ENCODE results near the gene ATOH7.
"Not testable (repeated sequence)": the region's sequence is repeated elsewhere in the genome, so short reads cannot be mapped to it uniquely, and the experiment has no call there.

The ATOH7 gene

GRCh38 chr10:68231817-68232251 is at the start of gene ATOH7:
ATOH7 (minus strand) TSS chr10:68232113; CDS start chr10:68231677, 436 bp downstream.
- H3K27ac ChIP-seq (ENCODE audit: low read depth, low read length) = peak within 1 kb of the TSS; percentile 14
- H3K4me3 ChIP-seq (ENCODE audit: low read depth, low read length) = peak within 1 kb of the TSS; percentile 90
- no peaks in the 10 kb centered on the region for H3K9me3 ChIP-seq (ENCODE audit: control insufficient read depth, insufficient read depth, low read length)
- H3K36me3 ChIP-seq (ENCODE audit: control insufficient read depth, insufficient read depth, low read length) = no peaks in the 10 kb centered on the region
- H3K4me1 ChIP-seq (ENCODE audit: control insufficient read depth, insufficient read depth, low read length) = peaks cover 9% of the 10 kb centered on the region
- H3K27me3 ChIP-seq (ENCODE audit: control insufficient read depth, insufficient read depth, low read length) = peaks cover 35% of the 10 kb centered on the region
- H3K9ac ChIP-seq (ENCODE audit: low read depth, low read length) = peak within 1 kb of the TSS; percentile 91

GRCh38 chr10:68280758-68281157 is 48.8 kb upstream of the ATOH7 start:
- Histone ChIP-seq H3K9me3 (ENCODE audit: control insufficient read depth, insufficient read depth, low read length) (peaks cover 11% of the 10 kb centered on the region), H3K4me3 (ENCODE audit: low read depth, low read length) (no peak overlapping the region), H3K9ac (ENCODE audit: low read depth, low read length) (no peak overlapping the region), H3K27ac (ENCODE audit: low read depth, low read length) (no peak overlapping the region), H3K4me1 (ENCODE audit: control insufficient read depth, insufficient read depth, low read length) (no peaks in the 10 kb centered on the region), H3K36me3 (ENCODE audit: control insufficient read depth, insufficient read depth, low read length) (no peaks in the 10 kb centered on the region), H3K27me3 (ENCODE audit: control insufficient read depth, insufficient read depth, low read length) (no peaks in the 10 kb centered on the region)

- H3K36me3 ChIP-seq (ENCODE audit: control insufficient read depth, insufficient read depth, low read length); H3K4me3 ChIP-seq (ENCODE audit: low read depth, low read length); H3K4me1 ChIP-seq (ENCODE audit: control insufficient read depth, insufficient read depth, low read length); H3K27ac ChIP-seq (ENCODE audit: low read depth, low read length); H3K27me3 ChIP-seq (ENCODE audit: control insufficient read depth, insufficient read depth, low read length); H3K9ac ChIP-seq (ENCODE audit: low read depth, low read length): not testable (repeated sequence)
- peaks cover 11% of the 10 kb centered on the region for H3K9me3 ChIP-seq (ENCODE audit: control insufficient read depth, insufficient read depth, low read length)
These were observed 47.2 kb upstream of the ATOH7 start for GRCh38 chr10:68278906-68279753.

GRCh38 chr10:68277814-68278213 is 45.9 kb upstream of the ATOH7 start:
- not testable (repeated sequence) for H3K9ac ChIP-seq (ENCODE audit: low read depth, low read length); H3K4me3 ChIP-seq (ENCODE audit: low read depth, low read length); H3K27me3 ChIP-seq (ENCODE audit: control insufficient read depth, insufficient read depth, low read length); H3K4me1 ChIP-seq (ENCODE audit: control insufficient read depth, insufficient read depth, low read length); H3K27ac ChIP-seq (ENCODE audit: low read depth, low read length); H3K36me3 ChIP-seq (ENCODE audit: control insufficient read depth, insufficient read depth, low read length)
- H3K9me3 ChIP-seq (ENCODE audit: control insufficient read depth, insufficient read depth, low read length) = peaks cover 11% of the 10 kb centered on the region

GRCh38 chr10:68276224-68276623 is 44.3 kb upstream of the ATOH7 start:
- Histone ChIP-seq H3K4me3 (ENCODE audit: low read depth, low read length) (no peak overlapping the region), H3K36me3 (ENCODE audit: control insufficient read depth, insufficient read depth, low read length) (no peaks in the 10 kb centered on the region), H3K27me3 (ENCODE audit: control insufficient read depth, insufficient read depth, low read length) (peaks cover 4% of the 10 kb centered on the region; the same call in 1 of the 2 replicates), H3K9me3 (ENCODE audit: control insufficient read depth, insufficient read depth, low read length) (peaks cover 11% of the 10 kb centered on the region), H3K27ac (ENCODE audit: low read depth, low read length) (no peak overlapping the region), H3K4me1 (ENCODE audit: control insufficient read depth, insufficient read depth, low read length) (peaks cover 4% of the 10 kb centered on the region; the same call in 1 of the 2 replicates), H3K9ac (ENCODE audit: low read depth, low read length) (no peak overlapping the region)

GRCh38 chr10:68275600-68276126 is 43.8 kb upstream of the ATOH7 start:
- H3K9me3 ChIP-seq (ENCODE audit: control insufficient read depth, insufficient read depth, low read length) = peaks cover 11% of the 10 kb centered on the region
- no peak overlapping the region for H3K9ac ChIP-seq (ENCODE audit: low read depth, low read length)
- no peak overlapping the region for H3K4me3 ChIP-seq (ENCODE audit: low read depth, low read length)
- H3K4me1 ChIP-seq (ENCODE audit: control insufficient read depth, insufficient read depth, low read length) = peaks cover 4% of the 10 kb centered on the region; the same call in 1 of the 2 replicates
- H3K36me3 ChIP-seq (ENCODE audit: control insufficient read depth, insufficient read depth, low read length) = no peaks in the 10 kb centered on the region
- H3K27me3 ChIP-seq (ENCODE audit: control insufficient read depth, insufficient read depth, low read length) = peaks cover 4% of the 10 kb centered on the region; the same call in 1 of the 2 replicates
- no peak overlapping the region for H3K27ac ChIP-seq (ENCODE audit: low read depth, low read length)

- Histone ChIP-seq H3K4me3 (ENCODE audit: low read depth, low read length) (no peak overlapping the region), H3K9ac (ENCODE audit: low read depth, low read length) (no peak overlapping the region), H3K9me3 (ENCODE audit: control insufficient read depth, insufficient read depth, low read length) (peaks cover 5% of the 10 kb centered on the region; the same call in 1 of the 2 replicates), H3K4me1 (ENCODE audit: control insufficient read depth, insufficient read depth, low read length) (peaks cover 4% of the 10 kb centered on the region; the same call in 1 of the 2 replicates), H3K27me3 (ENCODE audit: control insufficient read depth, insufficient read depth, low read length) (peaks cover 9% of the 10 kb centered on the region; the same call in 1 of the 2 replicates), H3K27ac (ENCODE audit: low read depth, low read length) (no peak overlapping the region), H3K36me3 (ENCODE audit: control insufficient read depth, insufficient read depth, low read length) (no peaks in the 10 kb centered on the region)
These were observed 40.9 kb upstream of the ATOH7 start for GRCh38 chr10:68272833-68273232.

- H3K36me3 ChIP-seq (ENCODE audit: control insufficient read depth, insufficient read depth, low read length) = no peaks in the 10 kb centered on the region
- peaks cover 4% of the 10 kb centered on the region; the same call in 1 of the 2 replicates for H3K4me1 ChIP-seq (ENCODE audit: control insufficient read depth, insufficient read depth, low read length)
- peaks cover 9% of the 10 kb centered on the region; the same call in 1 of the 2 replicates for H3K27me3 ChIP-seq (ENCODE audit: control insufficient read depth, insufficient read depth, low read length)
- H3K9ac ChIP-seq (ENCODE audit: low read depth, low read length) = no peak overlapping the region
- peak overlapping the region; percentile 53 for H3K27ac ChIP-seq (ENCODE audit: low read depth, low read length)
- no peaks in the 10 kb centered on the region for H3K9me3 ChIP-seq (ENCODE audit: control insufficient read depth, insufficient read depth, low read length)
- no peak overlapping the region for H3K4me3 ChIP-seq (ENCODE audit: low read depth, low read length)
These were observed 39.4 kb upstream of the ATOH7 start for GRCh38 chr10:68271196-68271882.

- no peaks in the 10 kb centered on the region for H3K36me3 ChIP-seq (ENCODE audit: control insufficient read depth, insufficient read depth, low read length)
- H3K9ac ChIP-seq (ENCODE audit: low read depth, low read length) = no peak overlapping the region
- no peak overlapping the region for H3K4me3 ChIP-seq (ENCODE audit: low read depth, low read length)
- H3K27me3 ChIP-seq (ENCODE audit: control insufficient read depth, insufficient read depth, low read length) = peaks cover 9% of the 10 kb centered on the region; the same call in 1 of the 2 replicates
- H3K9me3 ChIP-seq (ENCODE audit: control insufficient read depth, insufficient read depth, low read length) = peaks cover 3% of the 10 kb centered on the region; the same call in 1 of the 2 replicates
- H3K27ac ChIP-seq (ENCODE audit: low read depth, low read length) = no peak overlapping the region
- H3K4me1 ChIP-seq (ENCODE audit: control insufficient read depth, insufficient read depth, low read length) = peaks cover 4% of the 10 kb centered on the region; the same call in 1 of the 2 replicates
These were observed 37.8 kb upstream of the ATOH7 start for GRCh38 chr10:68269562-68270290.

GRCh38 chr10:68261132-68261856 is 29.4 kb upstream of the ATOH7 start:
- Histone ChIP-seq H3K27ac (ENCODE audit: low read depth, low read length) (no peak overlapping the region), H3K27me3 (ENCODE audit: control insufficient read depth, insufficient read depth, low read length) (no peaks in the 10 kb centered on the region), H3K9ac (ENCODE audit: low read depth, low read length) (no peak overlapping the region), H3K4me1 (ENCODE audit: control insufficient read depth, insufficient read depth, low read length) (no peaks in the 10 kb centered on the region), H3K9me3 (ENCODE audit: control insufficient read depth, insufficient read depth, low read length) (peaks cover 3% of the 10 kb centered on the region; the same call in 1 of the 2 replicates), H3K4me3 (ENCODE audit: low read depth, low read length) (no peak overlapping the region), H3K36me3 (ENCODE audit: control insufficient read depth, insufficient read depth, low read length) (no peaks in the 10 kb centered on the region)

Data from HUES48 (cell line).